Measurements from ENCODE around the gene SENP1. TPM values are rescaled to one million over a fixed set of nuclear protein-coding genes. Genes with fewer than 3 reads are reported as not detected.

Gene SENP1
- total RNA-seq (10 to 100 TPM; 20.3 to 25.7 TPM), total RNA-seq (27.1 to 111 (median 53.3) reads per million in 172 experiments)
- 13.9 TPM for polyA plus RNA-seq (2013, experiment 1 of 2)
- polyA plus RNA-seq (2013, experiment 2 of 2), result 16.0 TPM

DNA sequence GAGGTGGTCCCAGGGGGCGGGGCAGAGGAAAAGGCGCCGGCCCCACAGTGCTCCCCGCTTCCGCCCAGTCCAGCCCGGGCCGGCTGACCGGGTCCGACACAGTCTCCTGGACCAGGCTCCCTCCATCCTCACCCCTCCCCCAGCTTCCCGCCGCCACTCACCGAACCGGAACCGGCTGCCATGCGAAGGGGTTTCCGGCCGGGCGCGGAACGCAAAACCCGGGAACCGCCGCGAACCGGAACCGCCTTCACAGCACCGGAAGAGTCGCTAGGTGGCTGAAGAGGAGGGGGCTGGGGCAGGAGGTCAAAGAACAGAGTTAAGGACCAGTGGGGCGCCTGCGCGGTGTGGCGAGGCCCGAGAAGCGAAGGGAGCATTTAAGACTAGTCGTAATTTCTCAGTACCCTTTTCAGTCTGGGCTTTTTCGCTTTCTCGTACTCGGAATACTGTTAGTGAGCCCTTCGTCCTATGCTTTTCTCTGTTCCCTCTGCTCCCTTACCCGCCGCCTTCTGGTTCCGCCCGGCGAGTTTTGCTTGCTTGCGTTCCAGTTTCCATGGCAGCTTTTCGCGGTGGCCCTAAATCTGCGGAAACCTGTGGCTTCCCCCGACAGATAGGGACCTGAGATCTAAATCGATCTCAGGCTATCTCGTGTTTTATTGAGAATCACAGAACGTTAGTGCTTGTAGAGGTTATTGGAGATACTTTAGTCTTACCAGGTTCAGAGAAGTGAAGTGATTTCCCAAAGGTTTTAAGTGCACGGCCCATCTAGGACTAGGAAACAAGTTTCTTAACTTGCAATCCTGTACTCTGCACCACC, at the start of gene SENP1:
TSS of gene SENP1 (minus strand) at position 213 of the 814 bp plus-strand sequence. CDS start 4,607 bp downstream, outside the sequence.
- H3K9me3 ChIP-seq (ENCODE audit: control insufficient read depth in 1 of 2, insufficient read depth in 1 of 2, low read length in 2 of 2), result no peaks in the 10 kb centered on the region
- intact Hi-C loops (cut with DNase I, micrococcal nuclease), result loop anchor here (1.0 to 5.0 kb wide), 5 partner anchors 19 to 246 kb away; partner anchors contain the start of genes ASB8 (in 2 of the 2) and ZNF641 (in 1 of the 2)
- H3K4me1 Mint-ChIP-seq (ENCODE audit: low read depth), result peaks cover 54% of the 10 kb centered on the region

DNA sequence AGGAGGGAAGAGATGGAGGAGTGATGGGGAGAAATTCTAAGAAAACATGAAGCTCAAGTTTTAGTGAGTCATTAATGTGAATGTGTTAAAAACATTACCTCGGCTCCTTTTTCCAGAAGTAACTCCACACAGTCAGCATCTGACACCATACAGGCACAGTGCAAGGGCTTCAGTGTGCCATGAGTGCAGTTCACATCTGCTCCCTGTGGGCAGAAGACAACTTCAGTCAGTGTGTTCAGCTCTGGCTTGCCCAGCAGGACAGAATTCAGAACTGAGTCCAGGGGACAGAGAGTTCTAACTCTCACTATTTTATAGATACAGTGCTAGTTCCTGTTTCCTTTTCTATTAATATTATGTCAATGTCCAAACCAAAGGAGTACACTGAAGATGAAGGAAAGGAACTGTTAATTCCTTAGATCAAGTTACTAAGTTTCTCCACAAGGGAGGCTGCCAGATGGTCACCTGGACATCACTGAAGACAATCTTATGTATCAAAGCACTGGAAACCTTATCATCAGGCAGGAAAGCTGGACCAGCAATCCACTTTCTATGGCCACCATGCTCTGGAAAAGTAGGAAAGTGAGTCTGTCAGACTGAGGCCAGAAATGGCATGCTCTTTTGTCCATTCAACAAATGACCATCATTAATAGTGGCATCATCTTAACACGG, 45.4 kb upstream of the SENP1 start:
- Histone ChIP-seq H3K27me3 (ENCODE audit: control insufficient read depth in 1 of 2, insufficient read depth in 2 of 2, low read length in 2 of 2) (no peaks in the 10 kb centered on the region), H3K4me3 (ENCODE audit: low read length) (no peak overlapping the region), H3K4me1 (ENCODE audit: insufficient read depth, low read length) (peaks cover 1% of the 10 kb centered on the region), H3K36me3 (ENCODE audit: insufficient read depth, low read length) (peaks cover 70% of the 10 kb centered on the region), H3K27ac (ENCODE audit: low read depth in 1 of 2, low read length in 2 of 2) (no peak overlapping the region), H3K9me3 (ENCODE audit: control insufficient read depth in 1 of 2, insufficient read depth in 1 of 2, low read length in 2 of 2) (no peaks in the 10 kb centered on the region)
- intact Hi-C loops (cut with DNase I, micrococcal nuclease), result no loop called here
- H3K9me3 Mint-ChIP-seq, result no peaks in the 10 kb centered on the region
- POLR2A ChIA-PET, result no interaction called here
- no peak for DNase-seq
- no peak overlapping the region for H3K27ac Mint-ChIP-seq
- TF ChIP-seq CTCF (IDR thresholded peaks at IDR 0.05), result no peak
- no peak overlapping the region for H3K4me3 Mint-ChIP-seq
- peaks cover 23% of the 10 kb centered on the region for H3K4me1 Mint-ChIP-seq (ENCODE audit: low read depth)
- peaks cover 78% of the 10 kb centered on the region for H3K36me3 Mint-ChIP-seq (ENCODE audit: low read depth)
- ATAC-seq (ENCODE audit: poor library complexity), result no peak
- H3K27me3 Mint-ChIP-seq, result no peaks in the 10 kb centered on the region
- CTCF ChIA-PET, result interaction anchor here (1.3 to 1.4 kb wide), 2 partner anchors 32 kb away, joined by 3 to 4 read pairs; partner anchors contain the start of genes CCDC184 and PFKM

More for the DNA sequence above, at the start of gene SENP1:
- Mint-ChIP-seq H3K4me3 (peak within 1 kb of the TSS; percentile 94), H3K9me3 (no peaks in the 10 kb centered on the region), H3K36me3 (ENCODE audit: low read depth) (peaks cover 13% of the 10 kb centered on the region), H3K27ac (peak within 1 kb of the TSS; percentile 89), H3K27me3 (no peaks in the 10 kb centered on the region)
- POLR2A ChIA-PET, result interaction anchor here (0.6 to 2.8 kb wide), 13 partner anchors 11 to 1840 kb away, joined by 3 to 50 read pairs (median 3); partner anchors contain the start of genes ASB8, KANSL2 and PFKM
- H3K4me1 ChIP-seq (ENCODE audit: insufficient read depth, low read length), result peaks cover 33% of the 10 kb centered on the region
- H3K27ac ChIP-seq (ENCODE audit: low read depth in 1 of 2, low read length in 2 of 2), result peak within 1 kb of the TSS; percentile 94 to 96
- peaks cover 6% of the 10 kb centered on the region for H3K36me3 ChIP-seq (ENCODE audit: insufficient read depth, low read length)
- H3K4me3 ChIP-seq (ENCODE audit: low read length), result peak within 1 kb of the TSS; percentile 89
- DNase-seq, result peak; percentile 84 to 95 (median 88)
- no peaks in the 10 kb centered on the region for H3K27me3 ChIP-seq (ENCODE audit: control insufficient read depth in 1 of 2, insufficient read depth in 2 of 2, low read length in 2 of 2)
- ATAC-seq (ENCODE audit: poor library complexity), result peak; percentile 80
- CTCF ChIA-PET, result interaction anchor here (1.0 to 1.6 kb wide), 6 partner anchors 22 to 143 kb away, joined by 3 to 14 read pairs (median 5); partner anchors contain the start of genes ASB8, CCDC184 and TMEM106C
- TF ChIP-seq CTCF (IDR thresholded peaks at IDR 0.05), result peak; percentile 44

- ChIA-PET POLR2A (no interaction called here), CTCF (interaction anchor here (0.9 to 1.0 kb wide), 2 partner anchors 19 to 58 kb away, joined by 3 read pairs; no protein-coding TSS in a partner anchor)
- Histone ChIP-seq H3K9me3 (ENCODE audit: control insufficient read depth in 1 of 2, insufficient read depth in 1 of 2, low read length in 2 of 2) (no peaks in the 10 kb centered on the region), H3K36me3 (ENCODE audit: insufficient read depth, low read length) (peaks cover 88% of the 10 kb centered on the region), H3K4me1 (ENCODE audit: insufficient read depth, low read length) (no peaks in the 10 kb centered on the region), H3K27ac (ENCODE audit: low read depth in 1 of 2, low read length in 2 of 2) (no peak overlapping the region), H3K4me3 (ENCODE audit: low read length) (no peak overlapping the region), H3K27me3 (ENCODE audit: control insufficient read depth in 1 of 2, insufficient read depth in 2 of 2, low read length in 2 of 2) (no peaks in the 10 kb centered on the region)
- intact Hi-C loops (cut with DNase I, micrococcal nuclease), result no loop called here
- DNase-seq, result no peak
- no peaks in the 10 kb centered on the region for H3K27me3 Mint-ChIP-seq
- H3K4me1 Mint-ChIP-seq (ENCODE audit: low read depth), result no peaks in the 10 kb centered on the region
- no peak overlapping the region for H3K4me3 Mint-ChIP-seq
- peaks cover 88% of the 10 kb centered on the region for H3K36me3 Mint-ChIP-seq (ENCODE audit: low read depth)
- no peak for TF ChIP-seq CTCF (IDR thresholded peaks at IDR 0.05)
- no peaks in the 10 kb centered on the region for H3K9me3 Mint-ChIP-seq
- no peak for ATAC-seq (ENCODE audit: poor library complexity)
- H3K27ac Mint-ChIP-seq, result no peak overlapping the region
Measured at GRCh38 chr12:48145981-48146380, 40.1 kb upstream of the SENP1 start.
